Bronchial epithelial cell (primary cell): ENCODE results near the gene SOX12. TPM values are rescaled to one million over a fixed set of nuclear protein-coding genes. Genes with fewer than 3 reads are reported as not detected.
A peak's percentile ranks its signal among the peaks of the same experiment; 100 is the strongest.

Source experiments
- DNase-seq: peaks from one replicate; pipeline ENCODE4 v3.0.0-alpha.2; 2010; ENCODE audit warnings: low read depth
- FAIRE-seq: peaks from 2 replicates; lab custom pipeline; 2011; peaks lifted over from hg19 to GRCh38; lab: Jason Lieb, UNC
- H3K27me3 ChIP-seq: 2 replicates; pipeline ENCODE4 v1.5.1; 2011; ENCODE audit warnings: low read length; ENCODE audit not compliant: control insufficient read depth, insufficient read depth
- H3K36me3 ChIP-seq: 2 replicates; pipeline ENCODE4 v1.5.1; 2011; ENCODE audit warnings: low read length; ENCODE audit not compliant: control insufficient read depth, insufficient read depth
- H3K4me3 ChIP-seq: 2 replicates; pipeline ENCODE4 v1.5.1; 2011; ENCODE audit warnings: mild to moderate bottlenecking, low read depth, low read length, control low read depth
- CTCF ChIP-seq: IDR thresholded peaks from 2 replicates; pipeline ENCODE4 v1.5.1; 2011; ENCODE audit warnings: mild to moderate bottlenecking, moderate library complexity, low read length, control low read depth, inconsistent platforms; ENCODE audit not compliant: insufficient read depth, severe bottlenecking
- total RNA-seq: library from RNA; depleted of rRNA; stranded (reverse); fragments of >200 nt; gene quantifications from 2 replicates; pipeline ENCODE4 v1.2.1, GENCODE V29; 2014

The SOX12 gene
- total RNA-seq, 1 donor from 2014 or later: 3.4 TPM

GRCh38 chr20:346033-346639, 20.8 kb downstream of the SOX12 start:
- Histone ChIP-seq H3K27me3 (no peaks in the 10 kb centered on the region), H3K4me3 (no peak overlapping the region), H3K36me3 (no peaks in the 10 kb centered on the region)
- FAIRE-seq (no peak), DNase-seq (no peak)
- TF ChIP-seq CTCF: no peak

GRCh38 chr20:346640-347316, 21.4 kb downstream of the SOX12 start, which contains the start of gene NRSN2:
Gene NRSN2, plus strand, starts transcription at chr20:347111. Its CDS starts 2,533 bp downstream, at chr20:349644.
- no peaks in the 10 kb centered on the region for H3K27me3 ChIP-seq
- H3K4me3 ChIP-seq: peak within 1 kb of the TSS; percentile 81
- DNase-seq (no peak), FAIRE-seq (no peak)
- H3K36me3 ChIP-seq: no peaks in the 10 kb centered on the region
- no peak for TF ChIP-seq CTCF

GRCh38 chr20:347317-347639, 21.9 kb downstream of the SOX12 start:
- DNase-seq: no peak
- no peak for FAIRE-seq
- Histone ChIP-seq H3K27me3 (no peaks in the 10 kb centered on the region), H3K4me3 (peak overlapping the region; percentile 81), H3K36me3 (no peaks in the 10 kb centered on the region)
- TF ChIP-seq CTCF: no peak

GRCh38 chr20:347640-348484, 22.5 kb downstream of the SOX12 start:
- H3K27me3 ChIP-seq: no peaks in the 10 kb centered on the region
- H3K36me3 ChIP-seq: no peaks in the 10 kb centered on the region
- peak overlapping the region; percentile 81 for H3K4me3 ChIP-seq
- no peak for TF ChIP-seq CTCF
- peak; percentile 31 for DNase-seq
- FAIRE-seq: no peak

GRCh38 chr20:348972-349841, 23.9 kb downstream of the SOX12 start:
- Histone ChIP-seq H3K4me3 (no peak overlapping the region), H3K27me3 (no peaks in the 10 kb centered on the region), H3K36me3 (no peaks in the 10 kb centered on the region)
- FAIRE-seq (no peak), DNase-seq (no peak)
- TF ChIP-seq CTCF: no peak
